Measurements from ENCODE around the gene PCBD1. TPM values are rescaled to one million over a fixed set of nuclear protein-coding genes. Genes with fewer than 3 reads are reported as not detected.

Gene PCBD1
- total and polyA plus RNA-seq, 5 donors, result 102 to 216 (median 134) TPM

DNA sequence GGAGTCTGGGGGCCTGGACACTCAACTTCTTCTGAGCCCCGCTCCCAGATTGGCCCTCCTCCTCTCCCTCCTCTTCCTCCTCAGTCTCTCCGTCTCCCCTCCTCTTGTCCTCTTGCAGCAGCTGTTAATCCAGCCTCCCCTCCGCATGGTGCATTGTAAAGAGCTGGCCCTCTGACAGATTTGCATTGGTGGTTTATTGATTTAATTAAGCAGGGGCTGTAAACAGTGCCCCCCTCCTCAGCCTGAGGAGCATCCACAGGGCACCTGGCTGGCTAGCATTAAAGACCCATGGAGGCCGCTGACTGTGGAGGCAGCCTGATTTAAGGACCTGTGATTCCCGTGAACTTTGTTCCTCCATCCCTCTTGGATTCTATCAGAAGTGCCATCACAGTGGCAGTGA, 28.9 kb upstream of the PCBD1 start:
- WGBS, result 87% methylated on average over 5 of the region's 5 CpGs
- Histone ChIP-seq H3K4me1 (ENCODE audit: control insufficient read depth, insufficient read depth, low read length) (no peaks in the 10 kb centered on the region), H3K27me3 (ENCODE audit: control insufficient read depth, insufficient read depth) (no peaks in the 10 kb centered on the region), H3K27ac (ENCODE audit: low read length) (no peak overlapping the region), H3K9me3 (ENCODE audit: control insufficient read depth, low read length) (no peaks in the 10 kb centered on the region), H3K4me3 (ENCODE audit: low read length) (no peak overlapping the region)
- DNase-seq (peak in 1 of 3 donors; percentile 16), ATAC-seq (no peak)
- intact Hi-C loops (cut with DNase I), result no loop called here

DNA sequence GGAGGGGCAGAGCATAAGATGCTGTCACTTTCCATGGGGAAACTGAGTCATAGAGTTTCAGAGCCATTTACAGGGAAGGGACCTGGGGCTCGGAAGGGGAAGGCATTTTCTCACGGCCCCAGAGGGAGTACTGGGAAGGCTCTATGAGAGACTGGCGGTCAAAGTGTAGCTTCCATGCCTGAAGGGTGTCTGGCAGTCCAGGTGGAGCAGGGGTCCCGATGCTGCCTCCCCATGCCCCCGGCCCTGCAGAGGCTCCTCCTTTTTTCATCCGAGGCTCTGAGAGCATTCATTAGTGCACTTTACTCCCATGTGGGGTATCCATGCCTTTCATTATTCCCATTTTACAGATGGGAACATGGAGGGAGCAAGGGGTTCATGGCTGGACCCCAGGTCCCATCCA, 27.9 kb upstream of the PCBD1 start:
- H3K4me3 ChIP-seq (ENCODE audit: low read length), result no peak overlapping the region
- no peaks in the 10 kb centered on the region for H3K9me3 ChIP-seq (ENCODE audit: control insufficient read depth, low read length)
- no peak for ATAC-seq
- no peaks in the 10 kb centered on the region for H3K27me3 ChIP-seq (ENCODE audit: control insufficient read depth, insufficient read depth)
- no peaks in the 10 kb centered on the region for H3K4me1 ChIP-seq (ENCODE audit: control insufficient read depth, insufficient read depth, low read length)
- intact Hi-C loops (cut with DNase I), result no loop called here
- no peak for DNase-seq
- H3K27ac ChIP-seq (ENCODE audit: low read length), result no peak overlapping the region
- 86% methylated on average over 6 of the region's 6 CpGs for WGBS

DNA sequence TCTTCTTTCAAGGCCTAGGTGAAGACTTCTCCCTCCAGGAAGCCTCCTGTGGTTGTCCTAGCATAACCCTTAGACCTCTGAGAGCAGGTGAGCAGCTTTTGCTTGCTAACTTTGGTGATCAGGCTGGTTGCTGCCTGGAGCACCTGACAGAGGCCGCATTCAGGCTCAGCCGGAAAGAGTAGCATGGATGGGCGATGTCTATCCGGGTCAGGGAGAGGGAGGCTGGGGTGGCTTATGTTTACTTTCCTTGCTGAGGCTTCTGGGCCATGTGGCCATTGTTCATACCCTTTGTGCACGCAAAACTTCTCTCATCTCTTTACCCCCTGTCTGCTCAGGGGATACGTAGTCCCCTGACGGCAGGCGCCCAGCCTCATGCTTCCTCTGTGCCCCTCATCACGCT, 27.4 kb upstream of the PCBD1 start:
- H3K27me3 ChIP-seq (ENCODE audit: control insufficient read depth, insufficient read depth), result no peaks in the 10 kb centered on the region
- no peaks in the 10 kb centered on the region for H3K9me3 ChIP-seq (ENCODE audit: control insufficient read depth, low read length)
- no peaks in the 10 kb centered on the region for H3K4me1 ChIP-seq (ENCODE audit: control insufficient read depth, insufficient read depth, low read length)
- intact Hi-C loops (cut with DNase I), result no loop called here
- ATAC-seq, result no peak
- no peak overlapping the region for H3K27ac ChIP-seq (ENCODE audit: low read length)
- H3K4me3 ChIP-seq (ENCODE audit: low read length), result no peak overlapping the region
- WGBS, result 91% methylated on average over 9 of the region's 9 CpGs
- peak in 1 of 3 donors; percentile 19 for DNase-seq

DNA sequence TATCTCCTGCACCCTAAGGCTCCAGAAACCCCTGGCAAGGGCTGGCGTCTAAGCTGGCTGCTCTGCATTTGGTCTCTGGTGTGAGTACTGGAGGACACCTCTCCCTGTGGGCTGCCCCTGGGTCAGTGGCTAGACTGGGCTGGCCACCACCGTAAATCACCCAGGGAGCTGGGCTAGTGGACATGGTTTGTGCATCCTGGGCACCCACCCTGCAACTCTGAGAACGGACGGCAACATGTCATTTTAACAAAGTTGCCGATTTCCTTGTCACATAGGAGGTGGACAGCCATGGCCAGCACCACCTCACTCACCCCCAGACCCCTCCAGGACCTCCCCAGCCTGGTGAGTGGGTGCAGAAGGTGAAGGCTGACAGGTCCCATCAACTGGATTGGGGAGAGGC, 26.8 kb upstream of the PCBD1 start:
- ATAC-seq, result no peak
- Histone ChIP-seq H3K27me3 (ENCODE audit: control insufficient read depth, insufficient read depth) (no peaks in the 10 kb centered on the region), H3K27ac (ENCODE audit: low read length) (no peak overlapping the region), H3K4me1 (ENCODE audit: control insufficient read depth, insufficient read depth, low read length) (no peaks in the 10 kb centered on the region), H3K9me3 (ENCODE audit: control insufficient read depth, low read length) (no peaks in the 10 kb centered on the region), H3K4me3 (ENCODE audit: low read length) (no peak overlapping the region)
- DNase-seq, result peak in 1 of 3 donors; percentile 34
- 91% methylated on average over 5 of the region's 5 CpGs for WGBS
- intact Hi-C loops (cut with DNase I), result no loop called here

DNA sequence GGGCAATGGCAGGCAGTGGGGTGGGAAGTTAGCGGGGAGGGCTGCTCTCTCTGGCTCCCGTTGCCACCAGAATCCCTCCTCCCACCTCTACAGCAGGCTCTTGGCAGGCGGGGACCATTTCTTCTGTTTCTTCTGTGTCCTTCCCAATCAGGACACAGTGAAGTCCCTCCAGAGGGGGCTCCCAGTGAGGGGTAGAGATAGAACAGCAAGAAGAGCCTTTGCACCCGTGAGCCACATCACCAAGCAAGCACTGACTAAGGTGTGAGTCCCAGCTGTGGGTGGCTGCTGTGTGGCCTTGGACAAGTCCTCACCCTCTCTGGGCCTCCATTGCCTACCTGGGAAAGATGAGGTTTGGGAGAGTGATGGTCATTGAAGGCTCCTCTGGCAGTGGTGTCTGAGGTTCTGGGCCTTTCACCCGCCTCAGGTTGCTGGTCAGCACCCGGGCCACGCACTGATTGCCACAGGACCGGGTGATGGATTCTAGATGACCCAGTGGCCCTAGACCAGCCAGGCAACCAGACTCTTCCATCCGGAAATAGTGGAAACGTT, 26.0 kb upstream of the PCBD1 start:
- no peak overlapping the region for H3K27ac ChIP-seq (ENCODE audit: low read length)
- no peaks in the 10 kb centered on the region for H3K27me3 ChIP-seq (ENCODE audit: control insufficient read depth, insufficient read depth)
- ATAC-seq (no peak), DNase-seq (no peak)
- no peaks in the 10 kb centered on the region for H3K9me3 ChIP-seq (ENCODE audit: control insufficient read depth, low read length)
- H3K4me1 ChIP-seq (ENCODE audit: control insufficient read depth, insufficient read depth, low read length), result no peaks in the 10 kb centered on the region
- H3K4me3 ChIP-seq (ENCODE audit: low read length), result no peak overlapping the region
- 85% methylated on average over 10 of the region's 10 CpGs for WGBS
- intact Hi-C loops (cut with DNase I), result loop anchor here in 1 of 4 donors (5.0 kb wide), 1 partner anchor 293 kb away; no protein-coding TSS in a partner anchor

DNA sequence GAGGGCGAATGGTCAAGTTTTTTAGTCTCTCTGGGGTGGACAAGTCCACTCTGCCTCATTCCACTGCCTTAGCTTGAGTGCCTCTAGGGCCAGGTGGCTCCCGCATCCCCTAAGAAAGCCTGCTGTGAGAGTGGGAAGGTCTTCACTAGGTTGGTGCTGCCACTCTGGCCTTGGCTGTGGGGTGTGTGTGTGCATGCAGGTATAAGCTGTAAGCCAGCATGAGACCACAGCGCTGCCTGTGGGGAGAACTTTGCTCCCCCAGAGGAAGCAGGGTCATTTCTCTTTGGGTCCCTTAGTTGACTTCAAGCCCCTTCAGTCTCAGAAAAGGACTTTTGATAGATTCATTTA, 25.5 kb upstream of the PCBD1 start:
- H3K4me1 ChIP-seq (ENCODE audit: control insufficient read depth, insufficient read depth, low read length), result no peaks in the 10 kb centered on the region
- intact Hi-C loops (cut with DNase I), result loop anchor here in 1 of 4 donors (5.0 kb wide), 1 partner anchor 293 kb away; no protein-coding TSS in a partner anchor
- no peaks in the 10 kb centered on the region for H3K27me3 ChIP-seq (ENCODE audit: control insufficient read depth, insufficient read depth)
- H3K27ac ChIP-seq (ENCODE audit: low read length), result no peak overlapping the region
- no peaks in the 10 kb centered on the region for H3K9me3 ChIP-seq (ENCODE audit: control insufficient read depth, low read length)
- H3K4me3 ChIP-seq (ENCODE audit: low read length), result no peak overlapping the region
- no peak for ATAC-seq
- 90% methylated on average over 3 of the region's 3 CpGs for WGBS
- DNase-seq, result peak in 1 of 3 donors; percentile 51

DNA sequence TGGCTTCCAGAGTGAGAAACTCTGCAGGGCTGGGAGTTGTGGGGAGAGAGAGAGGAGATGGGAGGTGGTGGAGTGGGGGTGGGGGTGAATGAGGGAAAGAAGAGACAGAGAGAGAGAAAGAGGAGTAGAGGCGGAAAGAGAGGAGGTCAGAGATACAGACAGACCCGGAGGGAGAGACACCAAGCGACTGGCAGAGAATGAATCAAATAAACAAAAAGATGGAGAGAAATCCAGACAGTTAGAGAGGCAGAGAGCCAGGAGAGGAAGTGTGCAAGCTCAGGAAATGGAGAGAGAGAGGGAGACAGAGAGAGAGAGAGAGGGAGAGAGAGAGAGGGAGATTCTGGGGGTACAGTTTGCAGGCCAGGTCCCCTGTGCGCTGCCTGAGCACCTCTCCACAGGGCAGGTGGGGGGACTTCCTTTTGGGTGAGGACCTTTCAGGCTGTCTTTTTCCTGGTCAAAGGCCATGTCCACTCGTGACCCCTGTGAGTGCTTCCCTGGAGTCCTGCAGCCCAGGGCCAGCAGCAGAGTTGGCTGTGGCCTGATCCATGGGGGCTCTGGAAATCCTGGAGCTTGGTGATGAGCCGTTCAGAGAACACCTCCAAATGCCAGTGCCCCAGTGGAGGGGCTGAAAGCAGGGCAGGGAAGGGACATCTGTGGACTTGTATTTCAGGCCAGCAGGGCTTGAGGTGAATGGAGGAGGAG, 25.0 kb upstream of the PCBD1 start:
- no peaks in the 10 kb centered on the region for H3K4me1 ChIP-seq (ENCODE audit: control insufficient read depth, insufficient read depth, low read length)
- WGBS, result 47% methylated on average over 6 of the region's 6 CpGs
- no peak overlapping the region for H3K4me3 ChIP-seq (ENCODE audit: low read length)
- intact Hi-C loops (cut with DNase I), result loop anchor here in 1 of 4 donors (5.0 kb wide), 1 partner anchor 294 kb away; no protein-coding TSS in a partner anchor
- ATAC-seq, result no peak
- H3K27me3 ChIP-seq (ENCODE audit: control insufficient read depth, insufficient read depth), result no peaks in the 10 kb centered on the region
- no peak overlapping the region for H3K27ac ChIP-seq (ENCODE audit: low read length)
- no peak for DNase-seq
- H3K9me3 ChIP-seq (ENCODE audit: control insufficient read depth, low read length), result no peaks in the 10 kb centered on the region

DNA sequence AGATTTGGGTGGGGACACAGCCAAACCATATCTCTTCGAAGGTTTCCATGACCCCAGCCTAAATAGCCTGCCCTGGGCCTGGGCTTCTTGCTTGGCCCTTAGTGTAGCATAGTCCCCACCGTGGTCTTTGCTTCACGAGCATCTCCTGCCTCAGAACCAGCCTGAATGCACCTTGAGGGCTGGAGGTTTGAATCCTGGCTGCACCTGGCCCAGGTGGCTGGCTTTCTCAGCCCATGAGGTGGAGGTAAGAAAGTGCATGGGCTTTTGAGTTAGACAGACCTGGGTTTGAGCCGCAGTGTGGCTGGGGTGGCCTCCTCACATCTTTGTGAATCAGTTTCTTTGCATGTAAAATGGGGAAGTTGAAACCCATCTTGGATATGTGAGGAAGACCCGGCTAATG, 24.2 kb upstream of the PCBD1 start:
- H3K27ac ChIP-seq (ENCODE audit: low read length), result no peak overlapping the region
- no peak for ATAC-seq
- intact Hi-C loops (cut with DNase I), result loop anchor here in 1 of 4 donors (5.0 kb wide), 1 partner anchor 295 kb away; no protein-coding TSS in a partner anchor
- H3K4me1 ChIP-seq (ENCODE audit: control insufficient read depth, insufficient read depth, low read length), result no peaks in the 10 kb centered on the region
- no peak overlapping the region for H3K4me3 ChIP-seq (ENCODE audit: low read length)
- no peaks in the 10 kb centered on the region for H3K27me3 ChIP-seq (ENCODE audit: control insufficient read depth, insufficient read depth)
- 93% methylated on average over 5 of the region's 5 CpGs for WGBS
- H3K9me3 ChIP-seq (ENCODE audit: control insufficient read depth, low read length), result no peaks in the 10 kb centered on the region
- peak in 1 of 3 donors; percentile 30 for DNase-seq

DNA sequence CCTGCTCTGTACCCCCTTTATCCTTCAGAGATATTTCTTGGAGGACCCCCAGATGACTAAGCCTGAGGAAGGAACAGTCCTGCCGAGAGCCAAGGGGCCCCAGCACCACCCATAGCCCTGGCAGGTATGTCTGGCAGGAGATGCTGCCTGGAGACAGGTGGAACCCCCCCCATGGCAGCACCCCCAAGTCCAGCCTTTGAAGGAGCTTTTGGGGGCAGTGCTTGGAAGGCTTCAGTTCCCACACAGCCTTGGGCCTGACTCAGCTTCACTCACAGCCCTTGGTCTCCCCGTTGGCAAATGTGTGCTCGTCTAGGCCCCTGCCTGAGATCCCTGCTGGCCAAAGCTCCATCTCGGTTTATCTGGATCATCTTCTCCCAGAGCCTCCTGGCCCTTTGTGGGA, 23.0 kb upstream of the PCBD1 start:
- H3K27me3 ChIP-seq (ENCODE audit: control insufficient read depth, insufficient read depth), result no peaks in the 10 kb centered on the region
- intact Hi-C loops (cut with DNase I), result loop anchor here in 1 of 4 donors (5.0 kb wide), 1 partner anchor 296 kb away; no protein-coding TSS in a partner anchor
- ATAC-seq, result no peak

DNA sequence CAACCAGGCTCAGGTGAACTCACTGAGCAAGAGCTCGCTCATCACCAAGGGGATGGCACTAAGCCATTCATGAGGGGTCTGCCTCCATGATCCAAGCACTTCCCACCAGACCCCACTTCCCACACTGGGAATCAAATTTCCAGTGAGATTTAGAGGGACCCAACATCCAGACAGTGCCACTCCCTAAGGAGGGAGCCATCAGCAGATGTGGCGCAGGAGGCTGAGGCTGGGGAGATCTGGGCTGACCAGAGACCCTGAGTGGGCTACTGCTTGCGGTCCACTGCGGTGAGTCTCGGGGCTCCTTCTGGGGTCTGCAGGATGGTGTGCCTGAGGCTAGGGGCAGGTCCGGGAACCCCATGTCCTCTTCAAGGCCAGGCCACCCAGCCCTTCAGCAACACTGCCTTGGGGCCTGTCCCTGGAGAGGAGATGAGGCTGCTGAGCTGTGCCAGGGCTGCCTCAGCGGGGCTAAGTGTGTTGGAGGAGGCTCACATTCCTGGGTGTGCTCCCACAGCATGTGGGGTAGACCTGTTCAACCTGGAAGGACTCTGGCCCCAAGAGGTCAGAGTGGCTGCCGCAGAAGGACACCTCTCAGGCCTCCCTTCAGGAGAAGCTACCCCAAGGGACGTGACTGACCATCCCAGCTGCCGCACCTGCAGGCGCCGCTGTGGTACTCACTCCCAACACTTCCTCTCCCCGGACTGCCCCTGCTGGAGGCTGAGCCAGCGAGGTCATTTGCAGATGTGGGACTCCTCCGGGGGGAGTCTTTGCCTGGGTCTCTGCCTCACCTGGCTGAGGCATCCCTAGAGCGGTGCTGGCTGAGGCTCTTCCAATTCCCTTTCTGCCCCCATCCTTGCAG, 22.3 kb upstream of the PCBD1 start:
- DNase-seq (peak in 1 of 3 donors; percentile 44), ATAC-seq (no peak)
- Histone ChIP-seq H3K27ac (ENCODE audit: low read length) (no peak overlapping the region), H3K4me1 (ENCODE audit: control insufficient read depth, insufficient read depth, low read length) (no peaks in the 10 kb centered on the region), H3K27me3 (ENCODE audit: control insufficient read depth, insufficient read depth) (no peaks in the 10 kb centered on the region), H3K4me3 (ENCODE audit: low read length) (no peak overlapping the region), H3K9me3 (ENCODE audit: control insufficient read depth, low read length) (no peaks in the 10 kb centered on the region)
- intact Hi-C loops (cut with DNase I), result loop anchor here in 1 of 4 donors (5.0 kb wide), 1 partner anchor 297 kb away; no protein-coding TSS in a partner anchor
- 91% methylated on average over 16 of the region's 16 CpGs for WGBS

More for the DNA sequence above, 23.0 kb upstream of the PCBD1 start:
- peak in 1 of 3 donors; percentile 19 for DNase-seq
- 83% methylated on average over 4 of the region's 4 CpGs for WGBS
- Histone ChIP-seq H3K27ac (ENCODE audit: low read length) (no peak overlapping the region), H3K4me3 (ENCODE audit: low read length) (no peak overlapping the region), H3K4me1 (ENCODE audit: control insufficient read depth, insufficient read depth, low read length) (no peaks in the 10 kb centered on the region), H3K9me3 (ENCODE audit: control insufficient read depth, low read length) (no peaks in the 10 kb centered on the region)

Data from right cardiac atrium (tissue), 5 donors.